GM18508 (cell line): ENCODE data around the gene AUNIP.

Experiments used
- ATAC-seq: cut with Tn5 transposase; IDR thresholded peaks from one replicate; pipeline ENCODE4 v1.9.1; 2021; ENCODE audit warnings: moderate number of reproducible peaks; ENCODE audit not compliant: insufficient read depth, unreplicated experiment

AUNIP gene

DNA sequence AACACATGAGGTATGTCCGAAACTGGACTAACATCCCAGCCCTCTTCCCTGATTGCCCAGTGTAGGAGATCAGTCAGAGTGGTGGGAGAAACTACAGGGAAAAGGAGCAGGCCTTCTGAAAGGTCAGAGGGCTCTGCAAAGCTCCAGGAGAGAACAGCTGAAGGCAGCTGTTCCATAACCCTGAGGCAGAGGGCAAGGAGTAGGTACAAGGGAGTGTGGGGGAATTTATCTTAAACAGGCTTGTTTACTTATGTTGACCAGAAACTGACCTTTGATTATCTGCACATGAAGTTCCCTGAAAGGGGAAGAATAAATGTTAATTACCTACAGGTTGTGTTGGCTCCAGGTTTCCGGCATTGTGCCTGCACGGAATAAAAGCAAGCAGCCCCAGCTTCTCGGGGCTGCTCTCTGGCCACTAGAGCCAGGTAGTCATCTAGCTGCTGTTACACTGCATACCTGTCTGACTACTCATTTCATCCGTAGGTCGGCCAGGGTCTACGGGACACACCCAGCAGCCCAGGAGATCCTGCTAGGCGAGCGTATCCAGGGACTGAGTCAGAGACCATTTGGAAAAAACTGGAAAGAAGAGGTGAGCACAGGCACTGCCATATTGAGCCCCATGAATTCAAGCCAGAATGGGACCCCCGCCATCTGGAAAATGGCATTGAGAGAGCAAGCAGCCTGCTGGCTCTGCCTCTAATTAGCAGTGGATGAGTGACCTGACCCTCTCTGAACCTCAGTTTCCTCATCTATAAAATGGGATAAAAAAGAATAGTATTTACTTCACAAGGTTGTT lies 31.2 kb upstream of the AUNIP start:
- ATAC-seq, result no peak

DNA sequence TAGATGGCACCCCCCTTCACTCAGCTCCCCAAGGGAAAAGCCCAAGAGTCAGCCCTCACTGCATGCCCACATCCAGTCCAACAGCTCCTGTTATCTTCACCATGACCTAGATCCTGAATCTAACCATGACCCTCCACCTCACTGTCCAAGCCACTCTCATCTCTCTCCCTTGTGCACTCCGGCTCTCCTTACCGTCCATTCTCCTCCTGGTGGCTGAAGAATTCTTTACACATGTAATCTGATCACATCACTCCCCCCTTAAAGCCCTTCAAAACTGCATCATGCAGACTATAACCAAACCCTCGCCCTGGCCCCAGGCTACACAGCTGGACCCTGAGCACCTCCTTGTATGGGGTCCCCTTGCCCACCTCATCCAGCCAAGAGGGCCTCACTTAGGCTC lies 30.2 kb upstream of the AUNIP start:
- ATAC-seq, result no peak

DNA sequence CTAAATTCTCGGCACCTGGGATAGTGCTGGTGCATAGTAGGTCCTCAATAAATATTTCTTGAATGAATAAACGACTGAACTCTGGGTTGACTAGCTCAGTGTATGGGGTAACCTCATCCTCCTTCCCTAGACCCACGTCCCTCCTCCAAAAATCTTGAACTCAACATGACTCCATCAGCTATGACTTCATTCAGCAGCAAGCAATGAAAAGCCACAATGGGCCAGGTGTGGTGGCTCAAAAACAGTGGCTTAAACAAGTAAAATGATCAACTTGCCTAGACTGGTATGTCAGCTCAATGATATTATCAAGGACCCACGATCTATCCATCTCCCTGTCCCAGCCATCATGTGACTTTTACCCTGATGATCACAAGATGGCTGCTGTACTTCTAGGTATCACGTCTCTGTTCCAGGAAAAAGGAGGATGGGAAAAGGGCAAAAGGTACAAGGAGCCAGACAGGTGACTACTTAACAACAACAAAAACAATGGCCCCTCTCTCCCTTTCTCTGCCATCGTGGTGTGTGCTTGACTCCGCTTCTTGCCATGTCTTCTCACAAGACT lies 29.2 kb upstream of the AUNIP start:
- no peak for ATAC-seq

DNA sequence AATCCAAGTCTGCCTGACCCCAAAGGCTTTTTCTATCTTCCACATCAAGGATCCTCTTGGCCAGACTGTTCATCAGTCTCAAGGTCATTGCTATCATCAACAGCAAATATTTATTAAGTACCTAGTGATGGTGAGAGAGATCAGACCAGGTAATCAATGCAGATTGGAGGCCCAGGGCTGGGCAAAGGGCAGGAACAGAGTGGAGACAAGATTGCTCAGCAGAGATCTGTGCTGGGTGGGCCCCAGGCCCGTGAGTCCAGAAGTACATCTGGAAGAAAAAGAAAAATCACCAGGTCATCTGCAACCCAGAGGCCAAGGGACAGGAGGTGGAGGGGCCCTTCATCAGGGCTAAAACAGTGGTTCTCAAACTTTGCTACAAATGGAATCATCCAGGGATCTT lies 26.3 kb upstream of the AUNIP start:
- ATAC-seq, result no peak

- no peak for ATAC-seq
These were observed 22.0 kb upstream of the AUNIP start for GRCh38 chr1:25881266-25881665.

DNA sequence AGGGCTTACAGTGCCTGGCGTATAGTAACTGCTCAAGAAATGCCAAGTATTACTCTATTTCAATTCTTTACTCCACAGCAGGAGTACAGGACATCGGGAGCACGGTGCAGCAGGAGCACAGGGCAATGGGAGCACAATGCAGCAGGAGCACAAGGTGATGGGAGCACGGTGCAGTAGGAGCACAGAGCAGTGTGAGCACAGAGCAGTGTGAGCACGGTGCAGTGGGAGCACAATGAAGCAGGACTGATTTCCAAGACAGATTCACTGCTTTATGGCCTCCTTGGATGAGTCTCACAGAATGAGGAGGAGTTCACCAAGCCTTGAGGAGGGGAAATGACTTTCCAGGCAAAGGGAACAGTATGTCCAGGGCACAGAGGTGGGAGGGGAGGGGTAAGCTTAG lies 21.3 kb upstream of the AUNIP start:
- no peak for ATAC-seq

GRCh38 chr1:25879675-25880074 lies 20.4 kb upstream of the AUNIP start:
- ATAC-seq, result no peak

GRCh38 chr1:25878690-25879089 lies 19.4 kb upstream of the AUNIP start:
- no peak for ATAC-seq

GRCh38 chr1:25877155-25877554 lies 17.9 kb upstream of the AUNIP start:
- no peak for ATAC-seq

DNA sequence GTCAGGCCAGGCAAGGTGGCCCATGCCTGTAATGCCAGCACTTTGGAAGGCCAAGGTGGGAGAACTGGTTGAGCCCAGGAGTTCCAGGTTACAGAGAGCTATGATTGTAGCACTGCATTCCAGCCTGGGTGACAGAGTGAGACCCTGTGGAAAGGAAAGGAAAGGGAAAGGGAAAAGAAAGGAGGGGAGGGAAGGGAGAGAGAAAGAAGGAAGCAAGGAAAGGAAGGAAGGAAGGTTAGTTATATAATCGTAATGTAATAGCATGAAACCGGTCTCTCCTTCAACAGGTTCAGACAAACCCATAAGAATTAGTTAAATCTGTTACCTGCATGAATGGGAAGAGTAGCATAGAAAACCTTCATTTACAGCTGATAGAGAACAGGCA lies 17.4 kb upstream of the AUNIP start:
- no peak for ATAC-seq

- no peak for ATAC-seq
These were observed 16.8 kb upstream of the AUNIP start for GRCh38 chr1:25875856-25876692.

GRCh38 chr1:25875154-25875855 lies 16.0 kb upstream of the AUNIP start, which contains the start of gene PAQR7:
PAQR7 (minus strand) TSS chr1:25875708; CDS start chr1:25863839, 11,869 bp downstream.
- no peak for ATAC-seq

GRCh38 chr1:25874635-25875153 lies 15.4 kb upstream of the AUNIP start:
- no peak for ATAC-seq

DNA sequence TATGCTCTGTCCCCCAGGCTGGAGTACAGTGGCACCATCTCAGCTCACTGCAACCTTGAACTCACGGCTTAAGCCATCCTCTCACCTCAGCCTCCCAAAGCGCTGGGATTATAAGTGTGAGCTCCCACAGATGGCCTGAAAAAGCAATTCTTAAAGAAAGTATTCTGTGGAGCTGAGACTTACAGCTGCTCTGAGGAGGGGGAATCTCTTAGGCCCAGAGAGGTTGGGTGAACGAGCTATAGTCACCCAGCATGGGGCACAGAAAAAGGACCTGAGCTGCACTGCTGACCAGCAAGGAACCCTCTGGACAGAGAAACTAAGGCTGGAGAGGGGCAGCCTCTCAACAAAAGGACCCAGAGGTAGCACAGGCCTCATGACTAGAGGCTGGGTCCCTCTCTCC lies 15.0 kb upstream of the AUNIP start:
- ATAC-seq, result no peak

- ATAC-seq, result no peak
These were observed 13.9 kb upstream of the AUNIP start for GRCh38 chr1:25873120-25873519.

- ATAC-seq, result no peak
These were observed 13.5 kb upstream of the AUNIP start for GRCh38 chr1:25872713-25873112.

DNA sequence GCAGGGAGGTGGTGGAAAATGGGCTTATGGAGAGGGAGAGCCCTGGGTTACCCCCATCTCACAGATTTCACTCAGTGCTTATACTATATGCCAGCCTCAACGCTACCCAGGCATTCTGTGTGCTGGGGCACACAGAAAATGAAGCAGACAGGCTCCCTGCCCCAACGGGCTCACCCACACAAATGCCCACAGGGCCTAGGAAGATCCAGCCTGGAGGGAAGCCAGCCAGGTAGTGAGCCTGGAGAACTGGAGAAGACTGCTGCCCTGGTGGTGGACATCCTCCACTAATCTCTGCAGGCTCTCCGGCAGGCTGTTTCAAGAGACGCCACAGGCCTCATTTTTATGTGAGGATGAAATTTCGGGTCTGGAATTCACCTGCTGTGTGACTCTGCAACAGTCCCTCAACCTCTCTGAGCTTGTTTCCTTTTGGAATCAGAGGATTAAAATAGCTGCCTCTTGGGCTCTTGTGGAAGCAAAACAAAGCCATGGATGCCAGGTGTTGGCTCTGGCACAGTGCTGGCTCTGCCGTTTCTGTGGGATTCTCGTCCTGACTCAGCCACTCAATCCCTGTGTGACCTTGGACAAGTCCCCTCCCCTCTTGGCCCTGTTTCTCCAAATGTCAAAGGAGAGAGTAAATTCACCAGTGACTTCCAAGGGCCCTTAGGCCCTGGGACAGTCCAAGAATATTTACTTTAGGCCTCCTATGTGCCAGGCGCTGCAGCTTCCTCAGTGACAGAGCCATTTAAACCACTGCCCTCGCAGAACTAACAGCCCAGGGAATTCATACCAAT lies 12.6 kb upstream of the AUNIP start:
- no peak for ATAC-seq

- no peak for ATAC-seq
These were observed 11.9 kb upstream of the AUNIP start for GRCh38 chr1:25871086-25871703.

DNA sequence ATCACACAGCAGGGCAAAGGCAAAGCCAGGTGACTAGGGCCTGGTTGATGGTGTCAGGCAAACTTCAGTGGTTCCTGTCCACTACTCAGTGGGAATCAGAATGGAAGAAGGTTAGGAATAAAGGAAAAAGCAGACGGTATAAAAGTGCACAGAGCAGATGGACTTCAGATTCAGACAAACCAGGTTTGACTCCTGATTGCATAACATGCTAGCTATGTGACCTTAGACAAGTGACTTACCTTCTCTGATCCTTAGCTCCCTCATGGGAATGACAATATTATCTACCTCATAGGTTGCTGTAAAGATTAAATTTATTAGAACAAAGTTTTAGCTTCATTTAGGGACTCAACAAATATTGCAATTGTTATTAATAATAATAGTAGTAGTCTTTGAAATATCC lies 11.4 kb upstream of the AUNIP start:
- no peak for ATAC-seq
